ENCODE results near the gene TTLL5. TPM values are rescaled to one million over a fixed set of nuclear protein-coding genes. Genes with fewer than 3 reads are reported as not detected.

The TTLL5 gene
- total RNA-seq, 1 experiment from 2014 or later: 34.7 TPM

DNA sequence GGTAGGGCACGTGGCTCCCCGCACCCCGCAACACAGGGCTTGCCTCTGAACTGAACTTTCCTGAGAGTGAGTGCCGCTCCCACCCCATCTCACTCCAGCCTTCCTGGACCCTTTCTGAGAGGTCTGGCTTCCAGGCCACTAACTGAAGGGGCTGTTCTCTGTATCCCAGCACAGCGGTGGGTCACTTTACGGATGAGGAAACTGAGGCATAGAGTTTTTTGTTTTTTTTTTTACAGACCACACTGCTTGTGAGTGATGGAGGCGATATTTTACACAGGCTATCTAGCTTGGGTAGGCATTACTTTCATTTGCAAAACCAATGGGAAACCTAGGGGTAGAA is 321.9 kb downstream of the TTLL5 start:
- H3K4me2 ChIP-seq (ENCODE audit: low read length): peak overlapping the region; percentile 80
- no peak overlapping the region for H3K27ac ChIP-seq (ENCODE audit: low read length)
- H3K4me1 ChIP-seq (ENCODE audit: insufficient read depth, low read length): peaks cover 39% of the 10 kb centered on the region
- H3K9ac ChIP-seq (ENCODE audit: low read length): no peak overlapping the region
- no peak for DNase-seq
- ATAC-seq: no peak
- H3K4me3 ChIP-seq (ENCODE audit: low read length): peak overlapping the region; percentile 96
- peaks cover 24% of the 10 kb centered on the region; the same call in 1 of the 2 replicates for H3K79me2 ChIP-seq (ENCODE audit: low read length)
- H3K36me3 ChIP-seq (ENCODE audit: low read depth, low read length): no peaks in the 10 kb centered on the region
- no peaks in the 10 kb centered on the region for H3F3A ChIP-seq (ENCODE audit: low read length, unreplicated experiment)
- TF ChIP-seq, protein P1, sequence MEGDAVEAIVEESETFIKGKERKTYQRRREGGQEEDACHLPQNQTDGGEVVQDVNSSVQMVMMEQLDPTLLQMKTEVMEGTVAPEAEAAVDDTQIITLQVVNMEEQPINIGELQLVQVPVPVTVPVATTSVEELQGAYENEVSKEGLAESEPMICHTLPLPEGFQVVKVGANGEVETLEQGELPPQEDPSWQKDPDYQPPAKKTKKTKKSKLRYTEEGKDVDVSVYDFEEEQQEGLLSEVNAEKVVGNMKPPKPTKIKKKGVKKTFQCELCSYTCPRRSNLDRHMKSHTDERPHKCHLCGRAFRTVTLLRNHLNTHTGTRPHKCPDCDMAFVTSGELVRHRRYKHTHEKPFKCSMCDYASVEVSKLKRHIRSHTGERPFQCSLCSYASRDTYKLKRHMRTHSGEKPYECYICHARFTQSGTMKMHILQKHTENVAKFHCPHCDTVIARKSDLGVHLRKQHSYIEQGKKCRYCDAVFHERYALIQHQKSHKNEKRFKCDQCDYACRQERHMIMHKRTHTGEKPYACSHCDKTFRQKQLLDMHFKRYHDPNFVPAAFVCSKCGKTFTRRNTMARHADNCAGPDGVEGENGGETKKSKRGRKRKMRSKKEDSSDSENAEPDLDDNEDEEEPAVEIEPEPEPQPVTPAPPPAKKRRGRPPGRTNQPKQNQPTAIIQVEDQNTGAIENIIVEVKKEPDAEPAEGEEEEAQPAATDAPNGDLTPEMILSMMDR (conservative IDR thresholded peaks at IDR 0.05; ENCODE audit: low read depth, low read length): no peak
- TF ChIP-seq EZH2phosphoT487 (IDR thresholded peaks at IDR 0.05; ENCODE audit: borderline replicate concordance, low read length): no peak
- TF ChIP-seq EZH2 (IDR thresholded peaks at IDR 0.05; ENCODE audit: low read length, unreplicated experiment): no peak
- intact Hi-C loops (cut with micrococcal nuclease): loop anchor here (2.0 kb wide), 2 partner anchors 150 to 406 kb away; no protein-coding TSS in a partner anchor
- no TSS peak for BruUV-seq (replicated peaks)
- peak overlapping the region; percentile 57 for H2AFZ ChIP-seq (ENCODE audit: low read length)
- H4K20me1 ChIP-seq (ENCODE audit: low read length): no peaks in the 10 kb centered on the region
- H3K9me2 ChIP-seq (replicated peaks; ENCODE audit: low read length): no peaks in the 10 kb centered on the region
- ChIA-PET POLR2A (ENCODE audit: unreplicated experiment) (interaction anchor here (0.6 kb wide), 1 partner anchor 77 kb away, joined by 5 read pairs; no protein-coding TSS in a partner anchor), CTCF (interaction anchor here (0.5 to 1.7 kb wide), 13 partner anchors 76 to 1100 kb away, joined by 3 to 42 read pairs (median 6); partner anchors contain the start of gene FLVCR2)
- H3K27me3 ChIP-seq (ENCODE audit: low read length): no peaks in the 10 kb centered on the region
- no peaks in the 10 kb centered on the region for H3K9me3 ChIP-seq (ENCODE audit: low read length)

DNA sequence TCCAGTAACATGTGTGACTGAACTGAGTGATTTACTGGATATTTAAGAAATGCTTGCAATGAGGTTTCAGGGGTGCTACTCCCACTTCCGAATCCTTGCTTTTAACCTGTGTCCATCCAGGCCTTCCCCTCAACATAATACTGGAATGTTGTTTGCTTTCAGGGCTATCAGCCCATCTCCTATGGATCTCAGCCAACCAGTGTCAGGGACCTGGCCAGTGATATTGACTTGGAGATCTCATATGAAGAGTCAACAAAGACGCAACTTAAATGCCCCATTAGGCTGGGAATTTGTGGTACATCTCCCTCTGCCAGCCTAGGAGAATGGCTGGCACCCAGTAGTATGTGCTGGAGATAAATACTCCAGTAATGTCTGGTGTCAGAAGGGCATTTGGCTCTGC is 323.6 kb downstream of the TTLL5 start:
- H3K9ac ChIP-seq (ENCODE audit: low read length): no peak overlapping the region
- no peaks in the 10 kb centered on the region for H3K36me3 ChIP-seq (ENCODE audit: low read depth, low read length)
- TF ChIP-seq, protein P1 (conservative IDR thresholded peaks at IDR 0.05; ENCODE audit: low read depth, low read length): no peak
- TF ChIP-seq EZH2phosphoT487 (IDR thresholded peaks at IDR 0.05; ENCODE audit: borderline replicate concordance, low read length): no peak
- H3K27ac ChIP-seq (ENCODE audit: low read length): no peak overlapping the region
- no peaks in the 10 kb centered on the region for H3K27me3 ChIP-seq (ENCODE audit: low read length)
- BruUV-seq (replicated peaks): no TSS peak
- POLR2A ChIA-PET (ENCODE audit: unreplicated experiment): no interaction called here
- H4K20me1 ChIP-seq (ENCODE audit: low read length): no peaks in the 10 kb centered on the region
- CTCF ChIA-PET: interaction anchor here (1.3 kb wide), 1 partner anchor 190 kb away, joined by 5 read pairs; no protein-coding TSS in a partner anchor
- intact Hi-C loops (cut with micrococcal nuclease): loop anchor here (5.0 kb wide), 1 partner anchor 403 kb away; no protein-coding TSS in a partner anchor
- no peaks in the 10 kb centered on the region for H3K9me3 ChIP-seq (ENCODE audit: low read length)
- DNase-seq: peak; percentile 23
- H3F3A ChIP-seq (ENCODE audit: low read length, unreplicated experiment): no peaks in the 10 kb centered on the region
- H3K4me1 ChIP-seq (ENCODE audit: insufficient read depth, low read length): peaks cover 45% of the 10 kb centered on the region
- H3K79me2 ChIP-seq (ENCODE audit: low read length): peaks cover 18% of the 10 kb centered on the region; the same call in 1 of the 2 replicates
- H3K4me2 ChIP-seq (ENCODE audit: low read length): 0 out of 2 replicates have a peak overlapping the region, but pooled peaks have one; percentile 96
- H3K9me2 ChIP-seq (replicated peaks; ENCODE audit: low read length): no peaks in the 10 kb centered on the region
- 0 out of 2 replicates have a peak overlapping the region, but pooled peaks have one; percentile 89 for H2AFZ ChIP-seq (ENCODE audit: low read length)
- no peak for ATAC-seq
- H3K4me3 ChIP-seq (ENCODE audit: low read length): no peak overlapping the region

Data from PC-3 (cell line).